GM19463 (cell line): Measurements from ENCODE around the gene ERMARD.
"Not testable (repeated sequence)": the region's sequence is repeated elsewhere in the genome, so short reads cannot be mapped to it uniquely, and the experiment has no call there.

Experiments
- ATAC-seq: cut with Tn5 transposase; IDR thresholded peaks from one replicate; pipeline ENCODE4 v1.9.1; 2021; ENCODE audit warnings: mild to moderate bottlenecking, moderate library complexity; ENCODE audit not compliant: unreplicated experiment

The ERMARD gene

GRCh38 chr6:169738204-169738975, 13.0 kb upstream of the ERMARD start:
- ATAC-seq: no peak

GRCh38 chr6:169738976-169739529, 12.4 kb upstream of the ERMARD start:
- ATAC-seq: no peak

- ATAC-seq: no peak
Measured at GRCh38 chr6:169741344-169741743, 10.1 kb upstream of the ERMARD start.

GRCh38 chr6:169745405-169745804, 6.0 kb upstream of the ERMARD start:
- ATAC-seq: no peak

- no peak for ATAC-seq
Measured at GRCh38 chr6:169746556-169746955, 4.9 kb upstream of the ERMARD start.

- no peak for ATAC-seq
Measured at GRCh38 chr6:169752074-169752623, 727 bp downstream of the ERMARD start.

GRCh38 chr6:169755162-169755561, 3.7 kb downstream of the ERMARD start:
- ATAC-seq: no peak

GRCh38 chr6:169763308-169763707, 11.9 kb downstream of the ERMARD start:
- no peak for ATAC-seq

- no peak for ATAC-seq
Measured at GRCh38 chr6:169763881-169764280, 12.5 kb downstream of the ERMARD start.

- ATAC-seq: not testable (repeated sequence)
Measured at GRCh38 chr6:169765789-169766188, 14.4 kb downstream of the ERMARD start.

GRCh38 chr6:169766232-169766631, 14.8 kb downstream of the ERMARD start:
- ATAC-seq: no peak

- ATAC-seq: no peak
Measured at GRCh38 chr6:169766921-169767736, 15.7 kb downstream of the ERMARD start.

- no peak for ATAC-seq
Measured at GRCh38 chr6:169774347-169774746, 22.9 kb downstream of the ERMARD start.

- no peak for ATAC-seq
Measured at GRCh38 chr6:169775321-169775720, 23.9 kb downstream of the ERMARD start.

- no peak for ATAC-seq
Measured at GRCh38 chr6:169776379-169776778, 25.0 kb downstream of the ERMARD start.

GRCh38 chr6:169777896-169778295, 26.5 kb downstream of the ERMARD start:
- no peak for ATAC-seq

- no peak for ATAC-seq
Measured at GRCh38 chr6:169778646-169779045, 27.2 kb downstream of the ERMARD start.

- no peak for ATAC-seq
Measured at GRCh38 chr6:169779092-169779815, 27.8 kb downstream of the ERMARD start.

GRCh38 chr6:169779896-169780295, 28.5 kb downstream of the ERMARD start:
- ATAC-seq: no peak

- ATAC-seq: no peak
Measured at GRCh38 chr6:169780571-169781091, 29.2 kb downstream of the ERMARD start.

- no peak for ATAC-seq
Measured at GRCh38 chr6:169782966-169783365, 31.5 kb downstream of the ERMARD start.
